PFSK-1 (cell line): ENCODE measurements around the gene GMDS.

Source experiments
- FOXP2 ChIP-seq: optimal IDR thresholded peaks from 2 replicates; pipeline ENCODE3; 2011; ENCODE audit warnings: borderline replicate concordance, control low read depth, inconsistent platforms; ENCODE audit not compliant: insufficient read depth; ENCODE audit errors: extremely low read length, extremely low read depth
- POLR2AphosphoS5 ChIP-seq: IDR thresholded peaks from 2 replicates; pipeline ENCODE4 v1.6.1; 2012; ENCODE audit warnings: low read depth, mild to moderate bottlenecking, control low read depth, low read length, moderate library complexity
- REST ChIP-seq, 2 experiments: IDR thresholded peaks; 2 replicates each; pipeline versions ENCODE4 v1.6.1 to v1.8.0; 2011 to 2012; ENCODE audit warnings: low read depth in 2 of 2, low read length in 2 of 2, control low read depth in 1 of 2, inconsistent platforms in 1 of 2, mild to moderate bottlenecking in 1 of 2, moderate library complexity in 1 of 2; ENCODE audit not compliant: insufficient read depth in 1 of 2
- SIN3A ChIP-seq: IDR thresholded peaks from 2 replicates; pipeline ENCODE4 v1.6.1; 2012; ENCODE audit warnings: mild to moderate bottlenecking, low read length, moderate library complexity, borderline replicate concordance; ENCODE audit not compliant: insufficient read depth
- TAF1 ChIP-seq: IDR thresholded peaks from 2 replicates; pipeline ENCODE4 v1.6.1; 2012; ENCODE audit warnings: low read length, control low read depth, borderline replicate concordance; ENCODE audit not compliant: insufficient read depth

Gene GMDS

DNA sequence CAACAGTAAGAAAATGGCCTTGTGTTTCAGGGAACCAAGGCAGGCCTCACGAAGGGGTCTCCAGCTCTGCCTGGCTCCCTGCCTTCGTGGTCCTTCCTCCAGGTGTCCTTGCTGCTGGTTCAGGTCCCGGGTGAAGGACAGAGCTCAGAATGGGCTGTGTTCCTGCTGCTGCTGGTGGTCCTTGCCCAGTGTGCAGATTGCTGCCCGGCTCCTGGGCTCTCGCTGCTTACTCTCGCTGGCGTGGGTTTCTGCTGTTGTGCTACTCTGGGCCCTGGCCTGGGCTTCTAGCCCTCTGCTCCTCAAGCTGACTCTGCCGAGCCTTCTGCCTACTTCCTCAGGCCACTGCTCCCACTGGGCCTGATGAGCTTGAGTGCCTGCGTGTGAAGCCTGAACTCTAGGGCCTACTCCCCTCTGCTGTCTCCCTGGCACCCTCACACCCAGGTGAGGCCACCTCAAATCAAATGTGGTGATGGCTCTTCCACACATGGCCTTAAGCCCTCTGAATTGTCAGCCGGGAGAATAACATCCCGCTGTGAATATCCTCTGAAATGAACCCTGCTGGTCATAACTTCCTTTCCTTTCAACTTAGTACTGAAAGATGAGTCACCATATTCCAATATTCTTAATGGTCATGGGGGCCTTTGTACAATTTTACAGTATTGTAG lies 464.1 kb downstream of the GMDS start:
- TF ChIP-seq REST (IDR thresholded peaks at IDR 0.05; ENCODE audit: insufficient read depth in 1 of 2, low read depth in 2 of 2, low read length in 2 of 2) (peak in 1 of 2 experiments; percentile 25; a peak in 1 of 4 replicates), SIN3A (no peak)

DNA sequence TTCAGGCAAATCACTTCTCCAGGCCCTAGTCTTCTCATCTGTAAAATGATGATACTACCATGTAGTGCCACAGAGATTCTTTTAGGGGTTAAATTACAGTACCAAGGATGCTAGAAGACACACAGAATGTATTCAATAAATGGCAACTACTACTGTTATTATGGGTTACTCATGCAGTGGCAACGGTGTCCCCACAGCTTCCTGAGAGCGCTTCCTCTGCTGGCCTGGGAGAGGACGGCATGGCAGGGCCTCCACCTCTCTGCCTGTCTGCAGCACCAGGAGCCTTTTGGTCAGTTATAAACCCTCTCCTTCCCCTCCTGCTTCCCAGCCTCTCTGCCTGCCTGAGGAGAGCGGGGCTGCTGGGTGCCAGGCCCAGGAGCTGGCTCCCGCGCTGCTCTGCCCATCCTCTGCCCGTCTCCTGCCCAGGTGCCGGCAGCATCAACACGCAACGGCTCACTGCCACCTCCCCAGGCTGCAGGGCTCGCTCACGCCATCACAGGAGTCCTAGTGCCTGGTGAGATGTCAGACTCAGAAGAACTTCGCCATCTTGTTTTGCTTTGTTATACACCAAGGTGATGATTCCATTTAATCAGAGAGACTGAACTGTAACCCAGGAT lies 465.0 kb downstream of the GMDS start:
- TF ChIP-seq POLR2AphosphoS5: no peak
- TF ChIP-seq TAF1: no peak
- TF ChIP-seq FOXP2: no peak
- no peak for TF ChIP-seq SIN3A
- no peak for TF ChIP-seq REST (IDR thresholded peaks at IDR 0.05; ENCODE audit: insufficient read depth in 1 of 2, low read depth in 2 of 2, low read length in 2 of 2)

DNA sequence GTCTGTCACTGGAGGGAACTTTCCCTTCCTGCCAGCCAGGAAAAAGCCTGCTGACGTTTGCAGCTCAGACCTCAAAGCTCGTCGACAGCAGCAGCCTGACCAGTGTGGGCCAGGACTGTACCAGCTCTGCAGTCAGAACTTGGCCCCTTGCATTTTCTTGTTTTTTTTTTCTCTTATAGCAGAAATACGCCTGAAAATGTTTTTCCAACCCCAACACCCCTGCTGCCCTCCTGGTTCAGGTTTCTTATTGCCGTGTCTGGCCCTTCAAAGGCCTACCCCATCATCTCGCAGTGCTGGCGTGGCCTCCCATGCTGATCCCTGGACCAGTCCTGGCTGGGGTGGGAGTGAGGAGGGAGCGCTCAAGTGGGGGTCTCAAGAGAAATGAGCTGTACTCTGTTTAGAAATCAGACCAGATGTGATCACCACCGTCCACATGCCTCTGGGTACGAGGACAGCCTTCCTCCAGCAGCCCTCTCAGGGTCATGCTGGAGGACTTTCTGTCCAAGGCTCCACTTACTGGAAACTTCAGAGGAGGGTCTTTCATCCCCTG lies 466.6 kb downstream of the GMDS start:
- no peak for TF ChIP-seq TAF1
- TF ChIP-seq POLR2AphosphoS5: no peak
- no peak for TF ChIP-seq FOXP2
- TF ChIP-seq SIN3A: no peak
- TF ChIP-seq REST (IDR thresholded peaks at IDR 0.05; ENCODE audit: insufficient read depth in 1 of 2, low read depth in 2 of 2, low read length in 2 of 2): no peak

DNA sequence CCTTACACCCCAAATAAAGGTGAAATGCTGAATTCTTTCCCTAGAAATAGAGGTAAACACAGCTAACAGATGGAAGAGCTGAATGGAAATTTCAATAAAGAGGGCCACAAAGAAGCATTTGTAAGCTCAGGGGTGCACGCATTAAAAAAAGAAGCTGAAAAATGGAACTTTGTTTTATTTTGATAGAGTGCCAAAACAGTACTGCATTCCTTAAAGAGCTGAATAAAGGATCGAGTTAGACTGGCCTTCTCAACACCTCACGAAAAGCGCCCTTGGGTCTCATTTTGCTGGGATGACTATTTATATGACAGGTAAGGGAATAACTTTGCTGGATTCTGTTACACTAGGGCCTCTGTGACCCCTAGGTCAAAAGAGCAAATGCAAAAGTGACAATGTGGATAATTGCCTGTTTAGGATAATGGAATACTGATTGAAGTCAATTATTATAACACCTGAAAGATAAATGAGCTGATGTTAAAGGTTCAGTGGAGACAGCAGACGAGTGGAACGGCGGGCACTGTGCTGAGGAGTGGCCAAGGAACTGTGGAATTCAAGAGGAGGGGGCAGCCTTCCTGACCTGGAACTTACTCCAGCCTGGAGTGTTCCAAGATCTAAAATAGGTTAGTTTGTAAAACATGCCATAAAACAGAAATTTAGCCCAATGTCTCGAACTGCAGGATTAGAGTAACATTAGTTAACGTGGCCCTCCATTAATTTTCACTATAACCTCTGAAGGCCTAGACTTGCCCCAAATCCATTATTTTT lies 467.3 kb downstream of the GMDS start:
- TF ChIP-seq REST (IDR thresholded peaks at IDR 0.05; ENCODE audit: insufficient read depth in 1 of 2, low read depth in 2 of 2, low read length in 2 of 2) (no peak), POLR2AphosphoS5 (no peak), TAF1 (no peak), FOXP2 (no peak), SIN3A (no peak)
